RWPE2 (cell line): ENCODE results near the gene BCL2L15.
A peak's percentile ranks its signal among the peaks of the same experiment; 100 is the strongest.

Experiments
- ATAC-seq: fragments of 200-7000 bp; cut with Tn5 transposase; 3 replicates; pipeline ENCODE4 v1.9.1; 2021; ENCODE audit warnings: low read depth
- DNase-seq: peaks from one replicate; pipeline ENCODE4 v3.0.0-alpha.2; 2020; ENCODE audit warnings: low spot score
- H3K27ac ChIP-seq: fragments of 450-650 bp; 2 replicates; pipeline ENCODE4 v1.5.1; 2017; ENCODE audit warnings: mild to moderate bottlenecking; ENCODE audit not compliant: poor library complexity, severe bottlenecking
- H3K27me3 ChIP-seq: fragments of 250-450 bp; sonication (Bioruptor Pico); 2 replicates; pipeline ENCODE4 v1.5.1; 2021; ENCODE audit warnings: mild to moderate bottlenecking, moderate library complexity; ENCODE audit not compliant: insufficient read depth, poor library complexity, severe bottlenecking
- H3K36me3 ChIP-seq: fragments of 250-450 bp; sonication (Bioruptor Pico); 2 replicates; pipeline ENCODE4 v1.5.1; 2020; ENCODE audit warnings: low read depth, mild to moderate bottlenecking, moderate library complexity
- H3K4me1 ChIP-seq: fragments of 250-450 bp; sonication (Bioruptor Pico); 2 replicates; pipeline ENCODE4 v1.5.1; 2021; ENCODE audit warnings: mild to moderate bottlenecking, moderate library complexity; ENCODE audit not compliant: insufficient read depth, poor library complexity, severe bottlenecking
- H3K4me3 ChIP-seq: fragments of 250-450 bp; sonication (Bioruptor Pico); 2 replicates; pipeline ENCODE4 v1.5.1; 2021; ENCODE audit warnings: mild to moderate bottlenecking, moderate library complexity; ENCODE audit not compliant: severe bottlenecking
- H3K9me3 ChIP-seq: fragments of 250-450 bp; sonication (Bioruptor Pico); 2 replicates; pipeline ENCODE4 v1.5.1; 2021; ENCODE audit warnings: mild to moderate bottlenecking, moderate library complexity; ENCODE audit not compliant: severe bottlenecking
- TF ChIP-seq, protein P1 (sequence below): fragments of 450-650 bp; IDR thresholded peaks from one replicate; pipeline ENCODE4 v1.5.1; 2017; ENCODE audit warnings: mild to moderate bottlenecking, moderate library complexity; ENCODE audit not compliant: poor library complexity, severe bottlenecking

BCL2L15 gene

GRCh38 chr1:113836534-113836933, 50.8 kb downstream of the BCL2L15 start:
- Histone ChIP-seq H3K27ac (no peak overlapping the region), H3K36me3 (no peaks in the 10 kb centered on the region), H3K4me3 (no peak overlapping the region), H3K4me1 (peaks cover 14% of the 10 kb centered on the region), H3K27me3 (no peaks in the 10 kb centered on the region), H3K9me3 (no peaks in the 10 kb centered on the region)
- DNase-seq (no peak), ATAC-seq (no peak)
- TF ChIP-seq, protein P1, sequence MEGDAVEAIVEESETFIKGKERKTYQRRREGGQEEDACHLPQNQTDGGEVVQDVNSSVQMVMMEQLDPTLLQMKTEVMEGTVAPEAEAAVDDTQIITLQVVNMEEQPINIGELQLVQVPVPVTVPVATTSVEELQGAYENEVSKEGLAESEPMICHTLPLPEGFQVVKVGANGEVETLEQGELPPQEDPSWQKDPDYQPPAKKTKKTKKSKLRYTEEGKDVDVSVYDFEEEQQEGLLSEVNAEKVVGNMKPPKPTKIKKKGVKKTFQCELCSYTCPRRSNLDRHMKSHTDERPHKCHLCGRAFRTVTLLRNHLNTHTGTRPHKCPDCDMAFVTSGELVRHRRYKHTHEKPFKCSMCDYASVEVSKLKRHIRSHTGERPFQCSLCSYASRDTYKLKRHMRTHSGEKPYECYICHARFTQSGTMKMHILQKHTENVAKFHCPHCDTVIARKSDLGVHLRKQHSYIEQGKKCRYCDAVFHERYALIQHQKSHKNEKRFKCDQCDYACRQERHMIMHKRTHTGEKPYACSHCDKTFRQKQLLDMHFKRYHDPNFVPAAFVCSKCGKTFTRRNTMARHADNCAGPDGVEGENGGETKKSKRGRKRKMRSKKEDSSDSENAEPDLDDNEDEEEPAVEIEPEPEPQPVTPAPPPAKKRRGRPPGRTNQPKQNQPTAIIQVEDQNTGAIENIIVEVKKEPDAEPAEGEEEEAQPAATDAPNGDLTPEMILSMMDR = no peak

- Histone ChIP-seq H3K27me3 (no peaks in the 10 kb centered on the region), H3K36me3 (no peaks in the 10 kb centered on the region), H3K4me1 (peaks cover 14% of the 10 kb centered on the region), H3K4me3 (no peak overlapping the region), H3K27ac (no peak overlapping the region), H3K9me3 (no peaks in the 10 kb centered on the region)
- DNase-seq (no peak), ATAC-seq (no peak)
- TF ChIP-seq, protein P1 = peak; percentile 82
Measured at GRCh38 chr1:113835686-113836290, 51.6 kb downstream of the BCL2L15 start.

GRCh38 chr1:113834716-113835115, 52.7 kb downstream of the BCL2L15 start:
- ATAC-seq (peak; percentile 36; the same call in 1 of the 3 replicates), DNase-seq (no peak)
- H3K9me3 ChIP-seq = no peaks in the 10 kb centered on the region
- H3K4me1 ChIP-seq = peaks cover 14% of the 10 kb centered on the region
- no peak overlapping the region for H3K4me3 ChIP-seq
- peak overlapping the region; percentile 29 for H3K27ac ChIP-seq
- H3K27me3 ChIP-seq = no peaks in the 10 kb centered on the region
- TF ChIP-seq, protein P1 = no peak
- H3K36me3 ChIP-seq = no peaks in the 10 kb centered on the region
